Smooth muscle cell of the brain vasculature (primary cell): ENCODE results near the gene S100G.
"Not testable (repeated sequence)": the region's sequence is repeated elsewhere in the genome, so short reads cannot be mapped to it uniquely, and the experiment has no call there.

Experiments
- DNase-seq: peaks from one replicate; pipeline ENCODE4 v3.0.0-alpha.2; 2012; ENCODE audit warnings: low read depth, low spot score

Gene S100G

GRCh38 chrX:16649858-16650257 lies at the start of gene S100G:
TSS of gene S100G (plus strand) at chrX:16650158. CDS start at chrX:16651007, 849 bp downstream.
- no peak for DNase-seq

DNA sequence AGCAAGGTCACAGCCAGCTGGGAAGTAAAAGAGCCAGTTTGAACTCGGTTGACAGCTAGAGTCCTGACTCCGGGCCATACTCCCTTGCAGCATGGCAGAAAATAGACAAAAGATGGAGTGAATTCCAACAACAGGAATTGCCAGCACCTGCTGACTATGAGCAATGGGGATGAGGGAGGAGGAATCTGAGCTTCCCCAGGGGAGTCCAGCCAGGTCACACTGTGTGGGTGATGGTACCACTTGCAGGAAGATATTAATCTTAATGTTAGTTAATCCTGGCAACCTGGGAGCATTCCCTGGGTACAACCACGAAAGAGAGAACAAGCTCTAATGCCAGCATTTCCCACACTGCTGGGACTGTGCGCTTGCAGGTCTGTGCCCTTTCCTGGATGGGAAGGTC lies 48.1 kb upstream of the S100G start:
- no peak for DNase-seq

- DNase-seq = not testable (repeated sequence)
Measured at GRCh38 chrX:16603235-16603634, 46.7 kb upstream of the S100G start.

- no peak for DNase-seq
Measured at GRCh38 chrX:16603822-16604221, 46.1 kb upstream of the S100G start.

- no peak for DNase-seq
Measured at GRCh38 chrX:16604337-16604736, 45.6 kb upstream of the S100G start.

GRCh38 chrX:16606142-16606720 lies 43.7 kb upstream of the S100G start:
- no peak for DNase-seq

DNA sequence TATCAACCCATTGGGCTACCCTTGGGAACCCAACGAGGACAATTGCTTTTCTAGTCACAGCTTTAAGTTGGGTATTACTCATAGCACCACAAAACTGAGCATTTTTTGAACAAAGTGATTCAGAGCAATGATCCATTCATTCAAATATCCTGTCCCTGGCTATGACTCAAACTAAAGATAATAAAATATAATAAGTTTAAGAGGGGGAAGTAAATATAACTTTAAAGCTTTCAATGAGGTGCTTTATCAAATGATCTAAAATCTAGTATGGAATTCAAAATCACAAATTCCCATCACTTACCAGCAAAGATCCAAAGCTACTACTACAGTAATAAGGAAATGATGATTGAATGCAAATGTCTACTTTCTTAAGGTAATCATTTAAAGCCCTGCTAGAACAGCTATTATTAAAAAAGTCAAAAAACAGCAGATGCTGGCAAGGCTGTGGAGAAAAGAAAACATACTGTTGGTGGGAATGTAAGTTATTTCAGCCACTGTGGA lies 39.8 kb upstream of the S100G start:
- no peak for DNase-seq

GRCh38 chrX:16610654-16611053 lies 39.3 kb upstream of the S100G start:
- not testable (repeated sequence) for DNase-seq

DNA sequence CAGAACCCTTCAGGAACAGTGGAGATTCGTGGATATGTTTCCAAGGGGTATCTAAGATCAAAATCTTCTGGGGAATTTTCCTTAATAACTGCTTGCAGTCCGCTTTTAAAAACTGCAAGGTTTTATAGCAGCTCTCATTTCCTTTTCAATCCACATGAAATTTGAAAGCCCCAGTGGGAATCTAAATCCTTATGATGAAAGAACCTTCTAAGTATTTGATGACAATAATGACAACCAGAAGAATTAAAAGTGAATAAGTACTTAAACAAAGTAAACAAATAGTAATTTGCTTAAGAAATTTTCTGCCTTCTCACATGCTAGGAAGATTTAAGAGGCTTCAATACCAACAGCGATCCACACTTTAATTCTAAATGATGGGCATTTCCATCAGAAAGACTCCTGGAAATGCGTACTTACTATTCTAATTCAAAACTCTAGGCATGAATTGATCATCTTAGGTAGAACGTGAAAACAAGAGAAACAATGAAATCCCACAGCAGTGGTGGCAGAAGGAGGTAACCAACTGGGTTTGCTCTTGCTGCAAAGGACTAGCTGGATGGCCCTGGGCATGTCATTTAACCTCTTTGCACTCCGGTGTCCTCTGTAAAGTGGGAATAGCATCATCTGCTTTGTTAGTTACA lies 37.6 kb upstream of the S100G start:
- DNase-seq = no peak

DNA sequence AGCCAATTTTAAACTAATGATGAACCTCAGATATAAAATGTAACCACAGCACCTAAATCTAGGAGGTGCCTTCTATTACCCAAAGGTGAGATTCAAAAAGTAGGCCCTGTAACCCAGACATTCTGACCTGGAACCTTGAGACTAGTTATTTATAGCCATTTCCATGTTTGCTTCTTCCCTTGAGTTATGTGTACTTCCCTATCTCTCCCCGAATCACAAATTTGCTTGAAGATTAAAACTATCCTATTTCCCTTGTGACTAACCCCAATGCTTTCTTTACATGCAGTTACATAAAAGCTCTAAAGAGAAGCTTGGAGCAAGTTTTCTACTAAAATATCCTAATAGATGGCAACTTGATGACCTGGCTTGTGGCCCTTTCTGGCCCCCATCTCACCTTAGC lies 32.6 kb upstream of the S100G start:
- no peak for DNase-seq

DNA sequence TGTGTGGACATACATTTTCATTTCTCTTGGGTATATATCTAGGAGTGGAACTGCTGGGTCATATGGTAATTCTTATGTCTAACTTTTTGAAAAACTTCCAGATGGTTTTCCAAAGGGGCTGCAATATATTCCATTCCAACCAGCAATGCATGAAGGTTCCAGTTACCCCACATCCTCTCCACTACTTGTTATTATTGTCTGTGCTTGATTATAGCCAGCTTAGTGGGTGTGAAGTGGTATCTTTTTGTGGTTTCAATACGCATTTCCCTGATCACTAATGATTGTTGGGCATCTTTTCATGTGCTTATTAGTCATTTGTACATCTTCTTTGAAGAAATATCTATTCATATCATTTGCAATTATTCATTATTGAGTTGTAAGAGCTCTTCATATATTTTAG lies 31.5 kb upstream of the S100G start:
- DNase-seq = no peak

DNA sequence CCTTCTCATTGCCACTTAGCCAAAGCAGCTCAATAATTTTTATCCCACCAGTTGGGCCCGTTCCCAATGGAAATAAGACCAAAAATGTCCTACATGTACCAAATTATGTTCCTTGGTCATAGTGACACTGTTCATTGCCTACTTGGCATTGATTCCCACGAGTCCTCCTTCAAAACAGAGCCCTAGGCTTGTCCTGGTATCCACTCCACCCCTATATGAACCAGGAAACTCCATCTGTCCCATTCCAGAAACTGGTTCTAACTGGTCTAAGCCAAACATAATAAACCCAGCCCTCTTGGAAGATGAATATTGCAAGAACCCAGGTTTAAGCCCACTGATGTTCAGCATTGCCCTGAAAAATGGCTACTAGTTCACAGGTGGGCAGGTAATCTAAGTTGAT lies 30.9 kb upstream of the S100G start:
- DNase-seq = no peak

DNA sequence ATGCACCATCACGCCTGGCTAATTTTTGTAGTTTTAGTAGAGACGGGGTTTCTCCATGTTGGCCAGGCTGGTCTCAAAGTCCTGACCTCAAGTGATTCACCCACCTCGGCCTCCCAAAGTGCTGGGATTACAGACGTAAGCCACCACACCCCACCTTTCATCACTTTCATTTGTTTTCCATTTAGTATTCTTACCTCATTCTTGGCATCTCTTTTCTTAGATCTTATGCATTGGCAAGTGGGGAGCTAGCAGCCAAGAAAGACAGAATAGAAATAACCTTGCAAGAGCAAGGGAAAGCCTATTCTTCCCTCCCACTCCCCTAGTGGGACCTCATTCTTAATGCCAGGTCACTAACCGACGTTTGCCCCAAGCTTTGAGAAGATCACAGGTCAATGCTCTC lies 21.4 kb upstream of the S100G start:
- DNase-seq = not testable (repeated sequence)

DNA sequence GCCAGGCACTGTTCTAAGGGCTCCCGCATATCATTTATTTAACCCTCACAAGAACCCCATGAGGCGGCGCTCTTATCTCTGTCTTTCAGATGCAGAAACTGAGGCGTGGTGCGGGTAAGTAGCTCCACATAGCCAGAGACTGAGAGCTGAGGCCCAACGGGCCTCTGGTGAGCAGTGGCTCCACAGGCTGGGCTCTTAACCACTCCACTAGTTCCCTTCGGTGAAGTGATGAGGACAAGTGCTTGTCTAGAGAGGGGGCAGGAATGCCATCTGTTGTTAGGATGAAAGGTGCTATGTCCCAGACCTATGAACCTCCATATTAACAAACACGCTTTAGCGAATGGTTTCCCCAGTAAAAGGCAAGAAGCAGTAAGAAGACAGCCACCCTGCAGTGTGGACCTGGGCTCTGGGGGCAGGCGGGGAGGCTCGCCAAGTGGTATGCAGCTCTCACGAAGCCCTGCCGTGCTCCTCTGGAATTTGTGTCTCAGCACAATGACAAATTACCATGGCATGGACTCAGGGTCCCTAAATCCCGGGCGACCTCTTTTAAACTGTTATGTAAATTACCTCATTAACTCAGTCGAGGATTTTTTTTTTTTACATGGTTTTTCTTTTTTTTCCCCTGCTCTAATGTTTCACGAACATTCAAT lies 20.9 kb upstream of the S100G start:
- DNase-seq = no peak

- DNase-seq = no peak
Measured at GRCh38 chrX:16629909-16630308, 20.0 kb upstream of the S100G start.

DNA sequence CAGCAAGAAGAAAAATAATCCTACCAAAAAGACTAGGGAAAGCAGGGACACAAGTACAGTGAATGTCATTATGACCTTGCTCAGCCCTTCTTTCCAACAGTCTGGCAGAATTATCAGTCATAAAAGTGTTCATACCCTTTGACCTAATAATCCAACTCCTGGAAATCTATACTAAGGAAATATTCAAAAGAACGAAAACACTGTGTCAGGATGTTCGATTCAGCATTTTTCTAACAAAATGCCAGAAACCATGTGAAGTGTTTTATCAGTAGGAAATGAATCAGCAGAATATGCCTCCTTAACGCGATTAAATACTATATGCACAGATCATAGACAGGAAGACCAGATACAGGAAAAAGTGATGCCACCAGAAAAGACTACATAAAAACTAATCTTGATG lies 16.2 kb upstream of the S100G start:
- DNase-seq = no peak

DNA sequence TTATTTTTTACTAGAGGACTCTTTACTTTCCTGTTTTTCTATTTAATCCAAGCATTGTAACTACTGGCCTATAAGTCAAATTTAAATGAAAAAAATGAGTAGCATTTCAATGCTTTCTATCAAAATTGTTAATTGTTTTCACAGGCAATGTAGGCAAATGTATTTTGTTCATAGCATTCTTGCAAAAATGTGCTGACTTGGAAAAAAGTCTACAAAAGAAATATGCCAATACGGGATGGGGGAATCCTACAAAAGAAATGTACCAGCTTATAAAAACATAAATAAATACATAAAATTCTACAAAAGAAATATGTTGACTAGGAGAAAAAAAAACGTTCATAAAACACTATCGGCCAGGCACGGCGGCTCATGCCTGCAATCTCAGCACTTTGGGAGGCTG lies 14.9 kb upstream of the S100G start:
- DNase-seq = no peak

DNA sequence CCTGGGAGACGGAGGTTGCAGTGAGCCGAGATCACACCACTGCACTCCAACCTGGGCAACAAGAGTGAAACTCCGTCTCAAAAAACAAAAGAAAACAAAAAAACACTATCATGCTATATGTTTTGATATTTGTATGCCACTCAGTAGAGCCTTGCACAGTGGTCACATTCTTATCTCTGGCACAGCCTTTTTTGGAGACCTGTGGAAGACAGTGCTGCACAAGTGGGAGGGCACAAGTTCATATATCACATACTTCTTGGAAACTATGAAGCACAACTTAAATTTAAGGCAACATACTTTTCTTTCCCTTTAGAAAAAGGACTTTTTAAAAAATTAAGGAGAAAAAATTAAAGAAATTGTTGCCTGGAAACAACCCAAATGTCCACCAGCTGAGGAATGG lies 14.4 kb upstream of the S100G start:
- no peak for DNase-seq

- DNase-seq = no peak
Measured at GRCh38 chrX:16638533-16638932, 11.4 kb upstream of the S100G start.

DNA sequence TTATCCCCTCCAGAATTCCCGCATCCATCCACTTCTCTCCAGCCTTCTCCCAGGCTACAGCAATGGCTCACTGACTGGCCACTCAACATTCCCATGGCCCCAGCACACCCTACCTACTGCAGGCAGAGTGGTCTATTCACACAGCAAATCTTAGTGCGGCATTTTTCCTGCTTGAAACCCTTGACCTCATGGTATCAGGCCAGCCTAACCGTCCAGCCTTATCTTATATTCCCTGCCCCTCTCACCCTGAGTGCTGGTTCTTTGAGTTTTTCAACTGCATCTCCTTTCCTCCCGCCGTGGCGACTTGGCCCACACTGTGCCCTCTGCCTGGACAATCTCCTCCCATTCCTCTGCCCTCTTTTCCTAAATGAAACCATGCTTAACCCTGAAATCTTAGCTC lies 10.0 kb upstream of the S100G start:
- no peak for DNase-seq

DNA sequence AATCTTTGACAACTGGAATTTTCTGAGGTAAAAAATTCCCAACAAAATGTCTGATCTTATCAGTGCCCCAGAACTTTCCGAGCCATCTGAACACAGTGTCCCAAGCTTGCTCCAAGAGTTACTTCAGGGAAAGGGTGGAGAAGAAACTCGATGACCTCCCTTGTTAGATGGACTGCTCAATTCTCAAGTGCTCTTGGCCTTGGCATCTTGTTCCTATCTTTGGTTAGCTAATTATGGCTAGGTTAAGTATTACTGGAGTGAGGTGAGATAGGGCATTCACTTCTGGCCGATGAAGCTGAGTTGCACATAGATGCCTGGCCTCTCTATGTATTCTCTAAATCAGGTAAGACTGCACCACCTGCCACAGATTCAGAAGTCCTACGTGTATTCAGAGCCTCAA lies 9.1 kb upstream of the S100G start:
- DNase-seq = no peak

- no peak for DNase-seq
Measured at GRCh38 chrX:16643176-16643575, 6.8 kb upstream of the S100G start.
